MM.1S (cell line): ENCODE measurements around the gene CCDC102B.

ENCODE experiments used
- DNase-seq: peaks from one replicate; pipeline ENCODE4 v3.0.0-alpha.2; 2015
- H2AFZ ChIP-seq: fragments of 300-600 bp; sonication (generic); 2 replicates; pipeline ENCODE4 v1.6.0; 2016; ENCODE audit warnings: antibody characterized with exemption, low read length
- H3F3A ChIP-seq: fragments of 300-600 bp; sonication (generic); 2 replicates; pipeline ENCODE4 v1.6.1; 2016; ENCODE audit warnings: mild to moderate bottlenecking, antibody characterized with exemption, low read length, moderate library complexity, mixed read lengths; ENCODE audit not compliant: insufficient read depth
- H3K27ac ChIP-seq: fragments of 300-600 bp; sonication (generic); 2 replicates; pipeline ENCODE4 v1.5.1; 2016; ENCODE audit warnings: mild to moderate bottlenecking, low read length
- H3K27me3 ChIP-seq: fragments of 300-600 bp; sonication (generic); replicated peaks from 2 replicates; pipeline ENCODE4 v1.6.0; 2016; ENCODE audit warnings: low read length; ENCODE audit not compliant: insufficient read depth
- H3K36me3 ChIP-seq: fragments of 300-600 bp; sonication (generic); replicated peaks from 2 replicates; pipeline ENCODE4 v1.6.1; 2016; ENCODE audit warnings: mild to moderate bottlenecking, low read length, mixed read lengths; ENCODE audit not compliant: insufficient read depth
- H3K4me1 ChIP-seq: fragments of 300-600 bp; sonication (generic); 2 replicates; pipeline ENCODE4 v1.6.1; 2016; ENCODE audit warnings: low read length, mixed read lengths
- H3K4me2 ChIP-seq: fragments of 300-600 bp; sonication (generic); 2 replicates; pipeline ENCODE4 v1.6.0; 2016; ENCODE audit warnings: low read depth, low read length
- H3K4me3 ChIP-seq: fragments of 300-600 bp; sonication (generic); 2 replicates; pipeline ENCODE4 v1.5.1; 2016; ENCODE audit warnings: low read length, mixed read lengths
- H3K79me2 ChIP-seq: fragments of 300-600 bp; sonication (generic); 2 replicates; pipeline ENCODE4 v1.6.1; 2016; ENCODE audit warnings: mixed run types, low read length, mixed read lengths
- H3K9ac ChIP-seq: fragments of 300-600 bp; sonication (generic); 2 replicates; pipeline ENCODE4 v1.6.1; 2016; ENCODE audit warnings: low read length, mixed read lengths
- H3K9me2 ChIP-seq: fragments of 300-600 bp; sonication (generic); replicated peaks from 2 replicates; pipeline ENCODE4 v1.6.1; 2016; ENCODE audit warnings: mild to moderate bottlenecking, low read length, mixed read lengths; ENCODE audit not compliant: insufficient read depth
- H3K9me3 ChIP-seq: fragments of 300-600 bp; sonication (generic); replicated peaks from 2 replicates; pipeline ENCODE4 v1.6.1; 2016; ENCODE audit warnings: mild to moderate bottlenecking, low read length, mixed read lengths; ENCODE audit not compliant: insufficient read depth
- H4K20me1 ChIP-seq: fragments of 300-600 bp; sonication (generic); 2 replicates; pipeline ENCODE4 v1.6.1; 2016; ENCODE audit warnings: mild to moderate bottlenecking, low read length, moderate library complexity, mixed read lengths; ENCODE audit not compliant: insufficient read depth
- CTCF ChIP-seq: fragments of 300-600 bp; sonication (generic); IDR thresholded peaks from 2 replicates; pipeline ENCODE4 v1.5.1; 2016; ENCODE audit warnings: antibody characterized with exemption, low read length, mixed read lengths
- EZH2 ChIP-seq: fragments of 300-600 bp; sonication (generic); optimal IDR thresholded peaks from 2 replicates; pipeline ENCODE3; 2017; ENCODE audit warnings: low read depth, mild to moderate bottlenecking, antibody characterized with exemption, low read length, mixed read lengths
- EZH2phosphoT487 ChIP-seq: fragments of 300-600 bp; sonication (generic); IDR thresholded peaks from 2 replicates; pipeline ENCODE4 v1.6.1; 2018; ENCODE audit warnings: antibody characterized with exemption, low read length

The CCDC102B gene

GRCh38 chr18:68833756-68834155 is 35.9 kb downstream of the CCDC102B start:
- no peak for TF ChIP-seq EZH2phosphoT487
- TF ChIP-seq CTCF = no peak
- no peak for TF ChIP-seq EZH2
- Histone ChIP-seq H4K20me1 (no peaks in the 10 kb centered on the region; the same call in 1 of the 2 replicates), H3K4me1 (no peaks in the 10 kb centered on the region), H3K4me2 (no peak overlapping the region), H3K4me3 (no peak overlapping the region), H3K27ac (no peak overlapping the region), H3K27me3 (no peaks in the 10 kb centered on the region), H3K9ac (no peak overlapping the region), H3K9me3 (no peaks in the 10 kb centered on the region), H2AFZ (no peak overlapping the region), H3F3A (no peaks in the 10 kb centered on the region), H3K79me2 (no peaks in the 10 kb centered on the region), H3K9me2 (no peaks in the 10 kb centered on the region), H3K36me3 (no peaks in the 10 kb centered on the region)
- DNase-seq = no peak

DNA sequence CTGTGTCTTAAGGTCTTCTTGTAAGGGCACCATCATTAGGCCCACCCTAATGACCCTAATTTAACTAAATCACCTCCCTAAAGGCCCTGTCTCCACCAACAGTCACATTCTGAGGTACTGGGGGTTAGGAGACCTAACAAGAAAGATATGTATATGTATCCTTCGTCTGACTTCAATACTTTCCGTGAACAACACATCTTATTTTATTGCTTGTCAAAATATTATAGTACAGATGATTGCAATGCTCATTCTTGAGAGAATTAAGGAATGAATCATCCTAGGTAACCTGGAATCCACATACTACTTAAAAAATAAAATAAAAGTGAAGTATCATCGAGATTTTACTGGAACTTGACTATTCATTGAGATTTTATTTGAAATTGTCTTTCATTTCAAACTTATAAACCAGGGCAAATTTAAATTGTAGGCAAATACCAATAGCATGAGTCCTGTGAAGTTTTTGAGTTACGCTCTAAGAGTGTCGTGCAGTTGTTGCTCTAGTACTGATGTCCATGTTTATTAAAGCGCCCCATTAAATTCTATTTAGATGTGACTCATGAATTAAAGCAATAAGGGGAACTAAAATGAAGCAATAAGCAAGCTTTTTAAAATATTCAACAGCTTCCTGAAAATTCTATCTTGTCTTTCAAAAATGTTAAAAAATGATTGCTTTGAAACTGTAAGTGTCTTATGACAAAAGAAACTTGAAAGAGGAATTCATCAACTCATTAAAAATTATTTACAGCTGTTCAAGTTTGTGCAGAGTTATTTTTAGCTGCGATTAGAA is 40.0 kb downstream of the CCDC102B start:
- Histone ChIP-seq H3K27ac (no peak overlapping the region), H2AFZ (no peak overlapping the region), H3K9ac (no peak overlapping the region), H3K27me3 (no peaks in the 10 kb centered on the region), H3K36me3 (no peaks in the 10 kb centered on the region), H3K9me3 (no peaks in the 10 kb centered on the region), H3F3A (no peaks in the 10 kb centered on the region), H4K20me1 (no peaks in the 10 kb centered on the region), H3K79me2 (no peaks in the 10 kb centered on the region), H3K4me1 (no peaks in the 10 kb centered on the region), H3K9me2 (no peaks in the 10 kb centered on the region), H3K4me2 (no peak overlapping the region), H3K4me3 (no peak overlapping the region)
- DNase-seq = no peak
- TF ChIP-seq CTCF (no peak), EZH2 (no peak)

DNA sequence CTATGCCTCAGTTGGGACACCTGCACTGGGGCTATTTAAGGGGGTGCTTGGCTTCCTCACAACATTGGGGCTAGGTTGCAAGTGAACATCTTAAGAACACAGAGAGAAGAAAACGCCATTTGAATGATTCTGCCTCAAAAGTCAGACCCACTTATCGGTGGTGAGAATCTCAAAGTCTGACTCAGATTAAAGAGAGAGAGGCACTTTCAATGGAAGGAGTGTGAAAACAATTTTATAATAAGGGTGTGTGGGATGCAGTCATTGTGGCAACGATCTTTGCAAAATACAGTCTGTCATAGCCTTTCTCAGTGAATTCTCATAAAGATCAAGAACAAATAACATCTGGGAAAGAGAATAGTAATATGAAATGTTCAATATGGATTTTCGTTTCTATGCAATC is 41.8 kb downstream of the CCDC102B start:
- no peak overlapping the region for H3K27ac ChIP-seq
- H3K4me3 ChIP-seq = no peak overlapping the region
- H4K20me1 ChIP-seq = no peaks in the 10 kb centered on the region
- H3K36me3 ChIP-seq = no peaks in the 10 kb centered on the region
- no peak overlapping the region for H3K9ac ChIP-seq
- H3F3A ChIP-seq = no peaks in the 10 kb centered on the region
- H3K9me2 ChIP-seq = no peaks in the 10 kb centered on the region
- DNase-seq = no peak
- no peaks in the 10 kb centered on the region for H3K4me1 ChIP-seq
- H3K4me2 ChIP-seq = no peak overlapping the region
- no peaks in the 10 kb centered on the region for H3K9me3 ChIP-seq
- no peaks in the 10 kb centered on the region for H3K27me3 ChIP-seq
- H3K79me2 ChIP-seq = no peaks in the 10 kb centered on the region
- TF ChIP-seq EZH2phosphoT487 (no peak), CTCF (no peak), EZH2 (no peak)
- no peak overlapping the region for H2AFZ ChIP-seq
